Nephron (organoid): ENCODE measurements around the gene WIPF1.

Experiments used
- H3K27ac Mint-ChIP-seq, 3 experiments: 2 replicates each; pipeline ENCODE4 v1.8.0; 2020; ENCODE audit warnings: mixed read lengths in 3 of 3, mild to moderate bottlenecking in 2 of 3, moderate library complexity in 1 of 3
- H3K27me3 Mint-ChIP-seq: 2 replicates; pipeline ENCODE4 v1.8.0; 2021; ENCODE audit warnings: low read depth, mild to moderate bottlenecking, moderate library complexity, mixed read lengths
- H3K36me3 Mint-ChIP-seq: 2 replicates; pipeline ENCODE4 v1.8.0; 2020; ENCODE audit warnings: low read depth, mixed read lengths
- H3K4me1 Mint-ChIP-seq: 2 replicates; pipeline ENCODE4 v1.8.0; 2020; ENCODE audit warnings: mixed read lengths
- H3K4me3 Mint-ChIP-seq, 3 experiments: 2 replicates each; pipeline ENCODE4 v1.8.0; 2020; ENCODE audit warnings: mild to moderate bottlenecking in 3 of 3, mixed read lengths in 3 of 3, moderate library complexity in 2 of 3
- H3K9me3 Mint-ChIP-seq: 2 replicates; pipeline ENCODE4 v1.8.0; 2020; ENCODE audit warnings: mixed read lengths
- TF ChIP-seq, protein P1 (sequence below), 3 experiments: fragments of 200-600 bp; sonication (generic); IDR thresholded peaks; one replicate each; pipeline ENCODE4 v1.5.0; 2021; ENCODE audit warnings: antibody characterized with exemption in 3 of 3; ENCODE audit not compliant: unreplicated experiment in 3 of 3

The WIPF1 gene

DNA sequence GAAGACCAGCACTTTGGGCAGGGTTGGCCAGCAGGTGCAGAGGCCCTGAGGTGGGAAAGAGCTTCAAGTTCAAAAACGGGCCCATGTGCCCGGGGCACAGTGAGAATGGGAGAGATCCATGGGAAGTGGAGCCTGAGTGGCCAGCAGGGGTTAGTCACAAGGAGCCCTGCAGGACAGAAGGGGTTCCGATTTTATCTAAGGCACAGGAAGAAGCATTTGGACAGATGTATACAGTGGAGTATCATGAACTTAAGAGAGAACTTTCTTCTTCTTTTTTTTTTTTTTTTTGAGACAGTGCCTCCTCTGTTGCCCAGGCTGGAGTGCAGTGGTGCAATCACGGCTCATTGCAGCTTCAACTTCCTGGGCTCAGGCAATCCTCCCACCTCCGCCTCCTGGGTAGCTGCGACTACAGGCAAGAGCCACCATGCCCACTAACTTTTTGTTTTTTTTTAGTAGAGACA, 24.0 kb downstream of the WIPF1 start:
- no peak overlapping the region for H3K4me3 Mint-ChIP-seq
- H3K27me3 Mint-ChIP-seq, result no peaks in the 10 kb centered on the region
- H3K4me1 Mint-ChIP-seq, result peaks cover 16% of the 10 kb centered on the region
- H3K36me3 Mint-ChIP-seq, result peaks cover 48% of the 10 kb centered on the region
- H3K9me3 Mint-ChIP-seq, result no peaks in the 10 kb centered on the region
- no peak overlapping the region for H3K27ac Mint-ChIP-seq
- TF ChIP-seq, protein P1, sequence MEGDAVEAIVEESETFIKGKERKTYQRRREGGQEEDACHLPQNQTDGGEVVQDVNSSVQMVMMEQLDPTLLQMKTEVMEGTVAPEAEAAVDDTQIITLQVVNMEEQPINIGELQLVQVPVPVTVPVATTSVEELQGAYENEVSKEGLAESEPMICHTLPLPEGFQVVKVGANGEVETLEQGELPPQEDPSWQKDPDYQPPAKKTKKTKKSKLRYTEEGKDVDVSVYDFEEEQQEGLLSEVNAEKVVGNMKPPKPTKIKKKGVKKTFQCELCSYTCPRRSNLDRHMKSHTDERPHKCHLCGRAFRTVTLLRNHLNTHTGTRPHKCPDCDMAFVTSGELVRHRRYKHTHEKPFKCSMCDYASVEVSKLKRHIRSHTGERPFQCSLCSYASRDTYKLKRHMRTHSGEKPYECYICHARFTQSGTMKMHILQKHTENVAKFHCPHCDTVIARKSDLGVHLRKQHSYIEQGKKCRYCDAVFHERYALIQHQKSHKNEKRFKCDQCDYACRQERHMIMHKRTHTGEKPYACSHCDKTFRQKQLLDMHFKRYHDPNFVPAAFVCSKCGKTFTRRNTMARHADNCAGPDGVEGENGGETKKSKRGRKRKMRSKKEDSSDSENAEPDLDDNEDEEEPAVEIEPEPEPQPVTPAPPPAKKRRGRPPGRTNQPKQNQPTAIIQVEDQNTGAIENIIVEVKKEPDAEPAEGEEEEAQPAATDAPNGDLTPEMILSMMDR (IDR thresholded peaks at IDR 0.05; ENCODE audit: unreplicated experiment in 3 of 3), result no peak

DNA sequence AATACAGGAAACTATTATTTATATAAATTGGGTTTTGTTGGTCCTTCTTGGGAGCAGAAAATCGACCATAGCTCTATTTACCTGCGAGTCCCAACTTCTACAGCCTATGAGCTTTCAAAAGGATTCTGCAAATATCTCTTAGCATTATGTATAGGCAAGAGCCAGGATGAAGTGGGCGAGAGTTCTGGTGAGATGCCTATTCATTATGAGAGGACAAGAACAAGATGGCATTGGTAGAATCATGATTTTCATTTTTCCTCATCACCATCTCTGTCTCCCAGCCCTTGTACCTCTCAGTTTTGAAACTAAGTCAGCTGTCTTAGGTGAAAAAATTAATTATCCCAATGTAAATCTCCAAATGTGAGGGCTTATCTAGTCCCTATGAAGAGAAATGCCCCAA, 25.0 kb downstream of the WIPF1 start:
- H3K4me1 Mint-ChIP-seq, result peaks cover 16% of the 10 kb centered on the region
- H3K27ac Mint-ChIP-seq, result no peak overlapping the region
- no peaks in the 10 kb centered on the region for H3K9me3 Mint-ChIP-seq
- no peak overlapping the region for H3K4me3 Mint-ChIP-seq
- H3K27me3 Mint-ChIP-seq, result no peaks in the 10 kb centered on the region
- peaks cover 53% of the 10 kb centered on the region for H3K36me3 Mint-ChIP-seq
- TF ChIP-seq, protein P1 (IDR thresholded peaks at IDR 0.05; ENCODE audit: unreplicated experiment in 3 of 3), result no peak

DNA sequence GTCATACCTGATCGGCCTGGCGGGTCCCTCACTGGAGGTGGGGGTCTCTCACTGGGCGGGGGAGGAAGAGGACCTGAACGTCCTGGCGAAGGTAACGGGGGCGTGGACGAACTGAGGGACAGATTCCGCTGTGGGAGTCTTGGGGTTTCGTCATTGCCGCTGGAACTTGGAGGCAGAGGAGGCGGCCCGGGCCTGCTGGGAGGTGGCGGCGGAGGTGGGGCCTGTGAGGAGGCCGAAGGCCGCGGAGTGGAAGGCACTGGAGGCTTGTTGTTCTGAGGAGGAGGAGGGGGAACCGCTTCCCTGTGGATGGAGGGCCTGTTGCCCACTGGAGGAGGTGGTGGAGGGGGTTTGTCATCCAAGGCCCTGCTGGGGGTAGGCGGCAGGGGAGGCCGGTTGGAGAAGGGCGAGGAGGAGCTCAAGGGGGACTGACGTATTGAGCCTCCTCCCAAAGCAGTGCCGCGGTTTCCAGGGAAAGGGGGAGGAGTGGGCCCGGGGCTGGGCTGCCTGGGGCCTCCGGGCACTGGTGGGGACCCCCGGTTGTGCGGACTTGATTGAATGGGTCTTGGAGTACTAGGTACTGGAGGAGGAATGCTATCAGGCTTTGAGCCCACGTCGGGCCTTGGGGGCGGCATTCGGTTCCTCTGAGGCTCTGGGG, 25.8 kb downstream of the WIPF1 start:
- H3K27ac Mint-ChIP-seq, result no peak overlapping the region

DNA sequence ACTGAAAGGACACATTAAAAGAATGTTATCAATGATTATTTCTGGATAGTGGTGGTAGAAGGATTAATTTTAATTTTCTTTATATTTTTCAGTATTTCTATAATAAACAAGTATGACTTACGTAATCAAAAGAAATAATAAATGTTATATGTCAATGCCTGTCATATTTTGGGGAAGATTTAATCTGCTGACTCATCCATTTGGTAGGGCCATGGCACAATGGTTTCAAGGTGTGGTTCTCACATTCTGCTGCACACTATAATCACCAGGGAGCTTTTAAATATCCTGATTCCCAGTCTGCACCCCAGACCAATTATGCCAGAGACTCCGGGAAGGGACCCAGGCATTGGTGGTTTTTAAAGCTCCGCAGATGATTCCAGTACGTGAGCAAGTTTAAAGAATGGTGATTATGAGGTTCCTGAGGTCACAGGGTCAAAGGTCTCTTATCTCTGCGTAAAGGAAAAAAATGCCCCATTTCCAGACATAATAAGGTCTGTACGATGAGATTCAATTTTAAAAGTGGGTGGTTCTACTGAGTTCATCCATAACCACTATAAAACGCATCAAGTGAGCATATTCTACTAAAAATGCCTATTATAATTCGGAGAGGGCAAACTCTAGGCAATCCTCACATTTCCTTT, 27.2 kb downstream of the WIPF1 start:
- peak overlapping the region in 2 of 3 experiments; percentile 70 to 76 for H3K27ac Mint-ChIP-seq
- H3K27me3 Mint-ChIP-seq, result no peaks in the 10 kb centered on the region
- H3K36me3 Mint-ChIP-seq, result peaks cover 64% of the 10 kb centered on the region
- peaks cover 16% of the 10 kb centered on the region for H3K4me1 Mint-ChIP-seq
- H3K9me3 Mint-ChIP-seq, result no peaks in the 10 kb centered on the region
- TF ChIP-seq, protein P1 (IDR thresholded peaks at IDR 0.05; ENCODE audit: unreplicated experiment in 3 of 3), result no peak
- no peak overlapping the region for H3K4me3 Mint-ChIP-seq

More for the DNA sequence above, 25.8 kb downstream of the WIPF1 start:
- Mint-ChIP-seq H3K27me3 (no peaks in the 10 kb centered on the region), H3K9me3 (no peaks in the 10 kb centered on the region), H3K36me3 (peaks cover 61% of the 10 kb centered on the region), H3K4me1 (peaks cover 16% of the 10 kb centered on the region), H3K4me3 (no peak overlapping the region)
- TF ChIP-seq, protein P1 (IDR thresholded peaks at IDR 0.05; ENCODE audit: unreplicated experiment in 3 of 3), result no peak

DNA sequence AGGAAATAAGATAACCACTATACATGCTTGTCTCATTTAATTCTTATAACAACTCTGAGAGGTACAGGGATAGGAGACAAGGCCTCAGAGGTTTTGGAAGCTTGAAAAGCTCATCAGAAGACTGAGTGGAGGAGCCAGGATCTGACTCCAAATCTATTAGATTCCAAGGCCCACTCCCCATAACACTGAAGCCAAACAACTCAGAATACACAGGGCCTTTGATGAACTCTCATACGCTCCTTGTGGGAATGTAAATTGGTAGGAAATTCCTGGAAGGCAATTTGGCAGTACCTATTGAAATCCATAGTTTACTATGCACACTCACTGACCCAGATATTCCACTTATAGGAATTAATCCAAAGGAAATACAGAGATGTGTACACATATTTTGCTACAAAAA, 27.9 kb downstream of the WIPF1 start:
- H3K9me3 Mint-ChIP-seq, result no peaks in the 10 kb centered on the region
- H3K27me3 Mint-ChIP-seq, result no peaks in the 10 kb centered on the region
- peak overlapping the region in 2 of 3 experiments; percentile 70 to 76 for H3K27ac Mint-ChIP-seq
- H3K36me3 Mint-ChIP-seq, result peaks cover 61% of the 10 kb centered on the region
- H3K4me1 Mint-ChIP-seq, result peaks cover 13% of the 10 kb centered on the region
- H3K4me3 Mint-ChIP-seq, result no peak overlapping the region
- TF ChIP-seq, protein P1 (IDR thresholded peaks at IDR 0.05; ENCODE audit: unreplicated experiment in 3 of 3), result no peak
